K562 (cell line): ENCODE data around the gene PGAM2. TPM values are rescaled to one million over a fixed set of nuclear protein-coding genes. Genes with fewer than 3 reads are reported as not detected.

Experiments
- BRD9 ChIP-seq: fragments of 450-650 bp; IDR thresholded peaks from 2 replicates; pipeline ENCODE4 v1.6.1; 2018; ENCODE audit warnings: low read depth; ENCODE audit not compliant: partially characterized antibody
- CHD7 ChIP-seq: fragments of 200-600 bp; sonication (generic); IDR thresholded peaks from one replicate; pipeline ENCODE4 v1.6.1; 2012; ENCODE audit warnings: mild to moderate bottlenecking, low read depth, low read length, inconsistent platforms
- FOSL1 ChIP-seq: fragments of 200-800 bp; sonication (Bioruptor generic); conservative IDR thresholded peaks from 2 replicates; pipeline ENCODE4 v1.6.1; 2016; ENCODE audit warnings: missing genetic modification characterization, missing compliant biosample characterization
- GABPB1 ChIP-seq: sonication (generic); formaldehyde crosslinking; IDR thresholded peaks from 2 replicates; pipeline ENCODE4 v1.8.0; 2022; ENCODE audit warnings: mild to moderate bottlenecking, missing genetic modification reagents
- ZBTB40 ChIP-seq, 2 experiments: fragments of 450-650 bp in 1 of 2; sonication (generic) in 1 of 2; formaldehyde crosslinking in 1 of 2; IDR thresholded peaks; 2 replicates each; pipeline versions ENCODE4 v1.7.1 to v1.9.0; 2016 to 2022; ENCODE audit warnings: inconsistent platforms in 1 of 2, mild to moderate bottlenecking in 1 of 2, missing genetic modification reagents in 1 of 2
- polyA plus RNA-seq, 8 experiments: library from polyadenylated mRNA; depleted of rRNA in 4 of 8; stranded (reverse) in 5 of 8; unstranded in 3 of 8; fragments of >200 nt; fragmentation: Nextera tagmentation in 2 of 8; fragmentation: Illumina TruSeq in 1 of 8; extraction: Ambion mirVana in 2 of 8; extraction: Trizol in 1 of 8; gene quantifications; 2 replicates each; pipeline versions ENCODE4 v1.2.1 to v1.2.3, GENCODE V29; 2011 to 2014; ENCODE audit warnings: inconsistent platforms in 1 of 8, missing spikeins in 1 of 8
- total RNA-seq, 7 experiments: library from RNA; depleted of rRNA in 6 of 7; stranded (reverse); fragments of >200 nt in 6 of 7; fragmentation: Illumina TruSeq in 2 of 7; extraction: Trizol in 2 of 7; gene quantifications; 2 replicates each; pipeline versions ENCODE4 v1.2.1 to v1.2.3, GENCODE V29; 2011 to 2021; ENCODE audit warnings: low replicate concordance in 1 of 7

The PGAM2 gene
- total and polyA plus RNA-seq, 9 of the 15 experiments (the other 6 are each of a cell fraction or from before 2014, with no cell fraction given): not detected

- TF ChIP-seq CHD7 (no peak), GABPB1 (CRISPR knock-in tag) (no peak), ZBTB40 (IDR thresholded peaks at IDR 0.05) (no peak), ZBTB40 (CRISPR knock-in tag; IDR thresholded peaks at IDR 0.05) (0 out of 2 replicates have a peak, but pooled peaks have one; percentile 15), FOSL1 (tag) (0 out of 2 replicates have a peak, but pooled peaks have one; percentile 16), BRD9 (no peak)
Observed at GRCh38 chr7:44072364-44073231, 7.2 kb upstream of the PGAM2 start (continued).
